H1 (cell line): ENCODE results near the gene OBSL1. TPM values are rescaled to one million over a fixed set of nuclear protein-coding genes. Genes with fewer than 3 reads are reported as not detected.

Experiments
- CTCF ChIA-PET: fragments of 300-600 bp; sonication (Branson Sonifier 250); formaldehyde crosslinking; loops from one replicate; lab custom pipeline; 2021; ENCODE audit not compliant: partially characterized antibody; lab: Charles Lee
- POLR2A ChIA-PET: fragments of 300-600 bp; sonication (Branson Sonifier 250); formaldehyde crosslinking; loops from one replicate; lab custom pipeline; 2021; ENCODE audit warnings: inconsistent platforms; ENCODE audit not compliant: partially characterized antibody; lab: Charles Lee
- DNase-seq, 2 experiments: peaks; one replicate each; pipeline versions ENCODE4 v3.0.0 to v3.0.0-alpha.2; 2010 to 2022; ENCODE audit warnings: low spot score in 2 of 2, low read depth in 1 of 2, mixed read lengths in 1 of 2
- FAIRE-seq: peaks from 2 replicates; lab custom pipeline; 2011; peaks lifted over from hg19 to GRCh38; lab: Jason Lieb, UNC
- H2AFZ ChIP-seq: 2 replicates; pipeline ENCODE4 v1.8.1; 2012; ENCODE audit warnings: low read length, inconsistent platforms
- H2AK5ac ChIP-seq: 2 replicates; pipeline ENCODE4 v1.6.1; 2013; ENCODE audit warnings: low read depth, low read length
- H2BK120ac ChIP-seq: replicated peaks from 2 replicates; pipeline ENCODE3; 2013; ENCODE audit warnings: low read depth, low read length, inconsistent platforms
- H2BK12ac ChIP-seq: 2 replicates; pipeline ENCODE4 v1.6.1; 2013; ENCODE audit warnings: low read depth, low read length
- H2BK15ac ChIP-seq: 2 replicates; pipeline ENCODE4 v1.6.1; 2013; ENCODE audit warnings: low read length
- H2BK20ac ChIP-seq: 2 replicates; pipeline ENCODE4 v1.6.1; 2013; ENCODE audit warnings: low read length
- H2BK5ac ChIP-seq: 2 replicates; pipeline ENCODE4 v1.6.1; 2013; ENCODE audit warnings: low read depth, low read length
- H3K14ac ChIP-seq: 2 replicates; pipeline ENCODE4 v1.6.1; 2013; ENCODE audit warnings: inconsistent platforms; ENCODE audit not compliant: insufficient read length
- H3K18ac ChIP-seq: 2 replicates; pipeline ENCODE4 v1.6.1; 2013; ENCODE audit warnings: low read length; ENCODE audit errors: extremely low read depth
- H3K23ac ChIP-seq: 2 replicates; pipeline ENCODE4 v1.6.1; 2013; ENCODE audit warnings: inconsistent platforms; ENCODE audit not compliant: insufficient read length
- H3K23me2 ChIP-seq: 2 replicates; pipeline ENCODE4 v1.6.1; 2013; ENCODE audit warnings: low read depth, low read length
- H3K27ac ChIP-seq: 2 replicates; pipeline ENCODE4 v1.6.1; 2011; ENCODE audit warnings: low read depth, low read length, inconsistent platforms
- H3K27me3 ChIP-seq, 4 experiments: replicated peaks in 1 of 4; 1 replicate in 1 of 4; 2 replicates in 3 of 4; pipeline versions ENCODE4 v1.6.1 to v1.8.1; 2011 to 2013; ENCODE audit warnings: low read length in 3 of 4, mild to moderate bottlenecking in 3 of 4, inconsistent platforms in 2 of 4, mixed read lengths in 2 of 4, moderate library complexity in 1 of 4; ENCODE audit not compliant: control insufficient read depth in 3 of 4, insufficient read depth in 3 of 4; ENCODE audit errors: extremely low read depth in 1 of 4
- H3K36me3 ChIP-seq, 4 experiments: 2 replicates each; pipeline versions ENCODE4 v1.6.1 to v1.8.1; 2011 to 2013; ENCODE audit warnings: mild to moderate bottlenecking in 4 of 4, low read length in 3 of 4, moderate library complexity in 2 of 4, control low read depth in 1 of 4, inconsistent platforms in 1 of 4; ENCODE audit not compliant: insufficient read depth in 4 of 4, control insufficient read depth in 2 of 4
- H3K4ac ChIP-seq: replicated peaks from 2 replicates; pipeline ENCODE3; 2013; ENCODE audit warnings: low read length, low read depth, mixed read lengths, inconsistent platforms; ENCODE audit not compliant: insufficient read length
- H3K4me1 ChIP-seq, 4 experiments: replicated peaks in 1 of 4; 1 replicate in 1 of 4; 2 replicates in 3 of 4; pipeline versions ENCODE4 v1.6.1 to v1.8.1; 2011 to 2013; ENCODE audit warnings: low read length in 3 of 4, inconsistent platforms in 2 of 4, mixed read lengths in 1 of 4; ENCODE audit not compliant: insufficient read depth in 4 of 4, control insufficient read depth in 3 of 4
- H3K4me2 ChIP-seq, 2 experiments: 2 replicates each; pipeline versions ENCODE4 v1.6.1 to v1.8.1; 2011 to 2013; ENCODE audit warnings: low read depth in 2 of 2, low read length in 2 of 2, control low read depth in 1 of 2, inconsistent platforms in 1 of 2, mild to moderate bottlenecking in 1 of 2; ENCODE audit not compliant: insufficient read depth in 1 of 2
- H3K4me3 ChIP-seq, 4 experiments: fragments of 200-600, 300-600 bp in 1 of 4; sonication (generic), shearing (Covaris generic), sonication (Bioruptor Twin) in 1 of 4; 2 replicates each; pipeline versions ENCODE4 v1.5.1 to v1.8.1; 2011 to 2016; ENCODE audit warnings: low read length in 4 of 4, low read depth in 3 of 4, control low read depth in 2 of 4, inconsistent platforms in 2 of 4, mild to moderate bottlenecking in 2 of 4, mixed read lengths in 1 of 4, moderate library complexity in 1 of 4; ENCODE audit not compliant: insufficient read depth in 2 of 4; ENCODE audit errors: extremely low read depth in 1 of 4
- H3K56ac ChIP-seq: replicated peaks from 2 replicates; pipeline ENCODE3; 2013; ENCODE audit warnings: low read depth, mild to moderate bottlenecking, mixed read lengths, low read length, inconsistent platforms; ENCODE audit not compliant: insufficient read length
- H3K79me1 ChIP-seq: 2 replicates; pipeline ENCODE4 v1.6.1; 2013; ENCODE audit warnings: low read depth, low read length, control low read depth
- H3K79me2 ChIP-seq, 2 experiments: 2 replicates each; pipeline versions ENCODE4 v1.6.1 to v1.8.1; 2012 to 2013; ENCODE audit warnings: low read length in 2 of 2, mild to moderate bottlenecking in 2 of 2, inconsistent platforms in 1 of 2; ENCODE audit not compliant: insufficient read depth in 2 of 2, control insufficient read depth in 1 of 2
- H3K9ac ChIP-seq, 4 experiments: replicated peaks in 1 of 4; 1 replicate in 1 of 4; 2 replicates in 3 of 4; pipeline versions ENCODE4 v1.6.1 to v1.8.1; 2011 to 2013; ENCODE audit warnings: low read depth in 3 of 4, low read length in 3 of 4, control low read depth in 2 of 4, mild to moderate bottlenecking in 2 of 4, moderate library complexity in 2 of 4, inconsistent platforms in 1 of 4; ENCODE audit errors: extremely low read depth in 1 of 4
- H3K9me3 ChIP-seq, 2 experiments: 2 replicates each; pipeline versions ENCODE4 v1.6.1 to v1.8.1; 2012 to 2013; ENCODE audit warnings: mild to moderate bottlenecking in 2 of 2, moderate library complexity in 2 of 2, control low read depth in 1 of 2, inconsistent platforms in 1 of 2, low read depth in 1 of 2, low read length in 1 of 2, mixed read lengths in 1 of 2; ENCODE audit not compliant: insufficient read depth in 2 of 2
- H4K20me1 ChIP-seq, 2 experiments: replicated peaks in 1 of 2; 2 replicates each; pipeline versions ENCODE3 to v1.8.1; 2011 to 2013; ENCODE audit warnings: inconsistent platforms in 2 of 2, low read length in 2 of 2, mild to moderate bottlenecking in 1 of 2; ENCODE audit not compliant: insufficient read depth in 2 of 2, control insufficient read depth in 1 of 2
- H4K5ac ChIP-seq: 2 replicates; pipeline ENCODE4 v1.6.1; 2013; ENCODE audit warnings: low read length, low read depth, mixed read lengths, inconsistent platforms; ENCODE audit not compliant: insufficient read length
- H4K8ac ChIP-seq: 2 replicates; pipeline ENCODE4 v1.8.0; 2013; ENCODE audit warnings: mild to moderate bottlenecking, moderate library complexity, low read length, inconsistent platforms; ENCODE audit not compliant: insufficient read depth; ENCODE audit errors: extremely low read depth
- H4K91ac ChIP-seq: replicated peaks from 2 replicates; pipeline ENCODE3; 2013; ENCODE audit warnings: low read length, mixed read lengths, inconsistent platforms; ENCODE audit not compliant: insufficient read length
- BCL11A ChIP-seq, 2 experiments: IDR thresholded peaks; one replicate each; pipeline ENCODE4 v1.6.1; 2011; ENCODE audit warnings: low read depth in 2 of 2, low read length in 2 of 2, mild to moderate bottlenecking in 2 of 2
- BRCA1 ChIP-seq: IDR thresholded peaks from 2 replicates; pipeline ENCODE4 v1.6.1; 2012; ENCODE audit warnings: low read depth, low read length, improper control_type of control experiment
- FOSL1 ChIP-seq: IDR thresholded peaks from 2 replicates; pipeline ENCODE4 v1.6.1; 2011; ENCODE audit warnings: mild to moderate bottlenecking, low read depth, low read length, moderate library complexity; ENCODE audit not compliant: insufficient read depth
- JUND ChIP-seq: IDR thresholded peaks from 2 replicates; pipeline ENCODE4 v1.6.1; 2011; ENCODE audit warnings: mild to moderate bottlenecking, improper control_type of control experiment, low read length
- KDM1A ChIP-seq: fragments of 200-600, 300-600 bp; sonication (generic); IDR thresholded peaks from 2 replicates; pipeline ENCODE4 v1.7.1; 2016; ENCODE audit warnings: mild to moderate bottlenecking, low read length, borderline replicate concordance
- KDM5A ChIP-seq: fragments of 200-600 bp; IDR thresholded peaks from 2 replicates; pipeline ENCODE4 v1.7.1; 2012; ENCODE audit warnings: mild to moderate bottlenecking, low read length, inconsistent platforms, mixed read lengths
- NRF1 ChIP-seq: IDR thresholded peaks from 2 replicates; pipeline ENCODE4 v1.6.1; 2011; ENCODE audit warnings: mild to moderate bottlenecking, low read depth, low read length, improper control_type of control experiment
- PHF8 ChIP-seq: fragments of 200-600 bp; sonication (generic); conservative IDR thresholded peaks from 2 replicates; pipeline ENCODE4 v1.7.1; 2012; ENCODE audit warnings: low read depth, mild to moderate bottlenecking, inconsistent platforms, low read length, moderate library complexity
- RFX5 ChIP-seq: IDR thresholded peaks from 2 replicates; pipeline ENCODE4 v1.6.1; 2011; ENCODE audit warnings: low read depth, low read length, improper control_type of control experiment, borderline replicate concordance
- RXRA ChIP-seq: IDR thresholded peaks from 2 replicates; pipeline ENCODE4 v1.6.1; 2011; ENCODE audit warnings: low read depth, mild to moderate bottlenecking, low read length, moderate library complexity; ENCODE audit not compliant: insufficient read depth
- SUZ12 ChIP-seq: fragments of 200-600 bp; sonication (generic); IDR thresholded peaks from 2 replicates; pipeline ENCODE4 v1.6.1; 2012; ENCODE audit warnings: mild to moderate bottlenecking, inconsistent platforms, low read length, moderate library complexity, mixed read lengths
- ZNF274 ChIP-seq: IDR thresholded peaks from 2 replicates; pipeline ENCODE4 v1.7.0; 2012; ENCODE audit warnings: low read length, borderline replicate concordance; ENCODE audit errors: extremely low read depth
- WGBS, 2 experiments: shearing (Covaris generic) in 1 of 2; methylation state at CpG; one replicate each; pipeline versions ENCODE4 v1.1.6 to v1.1.7; 2013 to 2015; ENCODE audit warnings: low lambda C conversion rate in 2 of 2, mixed read lengths in 2 of 2, inconsistent platforms in 1 of 2, low coverage in 1 of 2, missing lambda C conversion rate in 1 of 2; ENCODE audit not compliant: insufficient replicate concordance in 2 of 2, insufficient coverage in 1 of 2, insufficient read length in 1 of 2; ENCODE audit errors: extremely low coverage in 1 of 2, missing lambda C conversion rate in 1 of 2; 5-methylcytosine and 5-hydroxymethylcytosine counted together
- polyA plus RNA-seq, 7 experiments: library from polyadenylated mRNA; depleted of rRNA in 3 of 7; stranded (reverse) in 5 of 7; unstranded in 2 of 7; fragments of >200 nt in 5 of 7; fragments of 200-250 nt in 2 of 7; gene quantifications; 1 replicate in 5 of 7; 2 replicates in 1 of 7; 4 replicates in 1 of 7; pipeline versions ENCODE4 v1.2.1 to v1.2.3, GENCODE V29; 2011 to 2013; ENCODE audit warnings: missing spikeins in 2 of 7, mixed read lengths in 2 of 7
- total RNA-seq: library from RNA; stranded (reverse); fragmentation: NEBNext Ultra II Directional; extraction: Animal tissue kit (Norgen Biotek cat#: 25700); gene quantifications from 2 replicates; pipeline ENCODE4 v1.2.1, GENCODE V29; 2021

Gene OBSL1
- total and polyA plus RNA-seq, 2 of the 8 experiments (the other 6 are each of a cell fraction or from before 2014, with no cell fraction given): 116 to 127 TPM

DNA sequence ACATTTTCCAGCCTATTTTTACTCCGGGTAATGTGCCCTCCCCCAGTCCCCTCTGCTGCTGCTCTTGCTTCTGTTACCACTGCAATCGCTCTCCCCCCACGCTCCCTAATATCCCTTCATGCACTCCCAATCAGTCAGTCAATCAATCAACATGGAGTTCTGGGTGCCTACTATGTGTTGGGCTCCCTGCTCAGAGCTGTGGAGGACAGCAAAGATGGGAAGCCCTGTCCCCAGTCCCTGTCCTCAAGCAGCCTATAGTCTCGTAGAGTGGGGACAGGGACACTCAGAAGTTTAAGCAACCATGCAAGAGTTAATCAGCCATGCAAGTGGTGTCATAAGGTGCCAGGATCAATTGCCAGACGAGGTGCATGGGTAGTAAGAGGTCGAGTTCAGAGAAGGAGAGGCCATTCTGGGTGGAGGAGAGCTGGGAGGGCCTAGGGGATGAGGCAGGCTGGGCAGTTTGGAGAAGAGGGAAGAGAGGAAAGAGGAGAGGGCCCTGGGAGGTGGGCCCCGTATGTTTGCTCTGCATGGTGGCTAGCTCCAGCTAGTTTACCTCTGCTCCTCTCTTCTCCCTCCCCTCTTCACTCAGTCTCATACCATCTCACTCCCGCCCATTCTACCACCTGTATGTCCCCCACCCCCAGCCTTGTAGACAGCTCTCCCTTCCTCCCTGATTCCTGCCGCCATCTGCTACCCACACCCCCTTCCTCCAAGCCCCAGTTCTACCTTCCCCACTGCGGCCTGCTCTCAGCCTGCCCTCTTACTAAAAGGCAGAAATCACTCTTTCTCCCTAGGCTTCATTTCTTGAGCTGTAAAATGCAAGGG, 53.2 kb downstream of the OBSL1 start:
- 72% methylated on average over 9 of the region's 10 CpGs; no CpG with 5 or more reads in 1 of the 2 experiments for WGBS, 2 experiments
- H2BK5ac ChIP-seq: no peak overlapping the region
- H3K9ac ChIP-seq: no peak overlapping the region
- no peak overlapping the region for H3K4ac ChIP-seq
- no peaks in the 10 kb centered on the region for H3K36me3 ChIP-seq
- ChIA-PET CTCF (interaction anchor here (0.7 to 113.1 kb wide), 6 partner anchors 12 to 128 kb away, joined by 3 to 7248 read pairs (median 370); partner anchors contain the start of genes DES, GMPPA and SPEG), POLR2A (interaction anchor here (0.6 to 5.5 kb wide), 12 partner anchors 8 to 269 kb away, joined by 3 to 36 read pairs (median 3); partner anchors contain the start of gene GMPPA)
- H3K14ac ChIP-seq: no peak overlapping the region
- H3K27me3 ChIP-seq: peaks cover 0 to 38% (median 28%) of the 10 kb centered on the region in 4 experiments; a peak in 6 of 7 replicates
- H4K91ac ChIP-seq: no peak overlapping the region
- peak overlapping the region; percentile 61; the same call in 1 of the 2 replicates for H2BK15ac ChIP-seq
- FAIRE-seq (no peak), DNase-seq (no peak)
- H3K4me3 ChIP-seq: no peak overlapping the region
- H3K79me2 ChIP-seq: no peaks in the 10 kb centered on the region
- no peak overlapping the region for H2AK5ac ChIP-seq
- no peaks in the 10 kb centered on the region for H3K79me1 ChIP-seq
- H2BK20ac ChIP-seq: 0 out of 2 replicates have a peak overlapping the region, but pooled peaks have one; percentile 1
- 0 out of 2 replicates have a peak overlapping the region, but pooled peaks have one; percentile 7 for H3K18ac ChIP-seq
- 0 out of 2 replicates have a peak overlapping the region, but pooled peaks have one; percentile 4 for H2BK12ac ChIP-seq
- H4K5ac ChIP-seq: no peak overlapping the region
- peaks cover under 1 to 33% (median 27%) of the 10 kb centered on the region in 4 experiments for H3K4me1 ChIP-seq
- no peak overlapping the region for H2BK120ac ChIP-seq
- no peak overlapping the region for H2AFZ ChIP-seq
- H3K27ac ChIP-seq: no peak overlapping the region
- H3K23me2 ChIP-seq: peaks cover 3% of the 10 kb centered on the region; the same call in 1 of the 2 replicates
- no peak overlapping the region; a peak in 1 of 4 replicates for H3K4me2 ChIP-seq
- H3K56ac ChIP-seq: no peak overlapping the region
- H4K20me1 ChIP-seq: peaks cover 2 to 5% of the 10 kb centered on the region in 2 experiments
- no peaks in the 10 kb centered on the region for H3K9me3 ChIP-seq
- no peak overlapping the region for H3K23ac ChIP-seq
- no peak overlapping the region for H4K8ac ChIP-seq
- no peak for TF ChIP-seq BRCA1
- TF ChIP-seq JUND: no peak
- TF ChIP-seq ZNF274: no peak
- no peak for TF ChIP-seq KDM5A
- TF ChIP-seq SUZ12: no peak
- no peak for TF ChIP-seq PHF8
- TF ChIP-seq RXRA: no peak
- TF ChIP-seq FOSL1: no peak
- TF ChIP-seq BCL11A (IDR thresholded peaks at IDR 0.05; ENCODE audit: low read depth in 2 of 2, low read length in 2 of 2): no peak
- no peak for TF ChIP-seq KDM1A
- TF ChIP-seq NRF1: no peak
- no peak for TF ChIP-seq RFX5
